ENCODE measurements around the gene DDX60.

Gene DDX60

DNA sequence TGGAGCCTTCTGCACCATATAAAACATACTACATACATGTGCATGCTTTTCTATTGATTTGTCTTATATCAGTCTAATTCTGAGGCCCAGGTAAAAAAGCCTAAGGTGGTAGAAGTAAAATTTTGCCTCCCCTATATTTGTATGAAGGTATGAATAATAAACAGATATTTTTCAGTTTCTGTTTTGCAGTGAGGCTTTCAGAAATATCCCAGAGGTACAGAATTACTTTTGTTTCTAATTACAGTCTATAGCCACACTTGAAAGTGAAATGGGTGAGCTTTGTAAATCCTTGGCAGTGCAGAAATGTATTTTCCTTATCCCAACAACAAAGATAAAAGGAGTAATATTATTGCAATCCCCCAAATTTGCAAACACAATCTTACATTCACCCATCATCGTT is 59.5 kb downstream of the DDX60 start:
- no peak for DNase-seq (ENCODE audit: low spot score)
- TF ChIP-seq, protein P1, sequence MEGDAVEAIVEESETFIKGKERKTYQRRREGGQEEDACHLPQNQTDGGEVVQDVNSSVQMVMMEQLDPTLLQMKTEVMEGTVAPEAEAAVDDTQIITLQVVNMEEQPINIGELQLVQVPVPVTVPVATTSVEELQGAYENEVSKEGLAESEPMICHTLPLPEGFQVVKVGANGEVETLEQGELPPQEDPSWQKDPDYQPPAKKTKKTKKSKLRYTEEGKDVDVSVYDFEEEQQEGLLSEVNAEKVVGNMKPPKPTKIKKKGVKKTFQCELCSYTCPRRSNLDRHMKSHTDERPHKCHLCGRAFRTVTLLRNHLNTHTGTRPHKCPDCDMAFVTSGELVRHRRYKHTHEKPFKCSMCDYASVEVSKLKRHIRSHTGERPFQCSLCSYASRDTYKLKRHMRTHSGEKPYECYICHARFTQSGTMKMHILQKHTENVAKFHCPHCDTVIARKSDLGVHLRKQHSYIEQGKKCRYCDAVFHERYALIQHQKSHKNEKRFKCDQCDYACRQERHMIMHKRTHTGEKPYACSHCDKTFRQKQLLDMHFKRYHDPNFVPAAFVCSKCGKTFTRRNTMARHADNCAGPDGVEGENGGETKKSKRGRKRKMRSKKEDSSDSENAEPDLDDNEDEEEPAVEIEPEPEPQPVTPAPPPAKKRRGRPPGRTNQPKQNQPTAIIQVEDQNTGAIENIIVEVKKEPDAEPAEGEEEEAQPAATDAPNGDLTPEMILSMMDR (IDR thresholded peaks at IDR 0.05; ENCODE audit: extremely low read depth, insufficient read depth, missing control alignments): no peak
- in situ Hi-C loops (cut with MboI; ENCODE audit: low pct_unique_long_range_greater_than_20kb, low sequenced_read_pairs, unreplicated experiment): no loop called here

DNA sequence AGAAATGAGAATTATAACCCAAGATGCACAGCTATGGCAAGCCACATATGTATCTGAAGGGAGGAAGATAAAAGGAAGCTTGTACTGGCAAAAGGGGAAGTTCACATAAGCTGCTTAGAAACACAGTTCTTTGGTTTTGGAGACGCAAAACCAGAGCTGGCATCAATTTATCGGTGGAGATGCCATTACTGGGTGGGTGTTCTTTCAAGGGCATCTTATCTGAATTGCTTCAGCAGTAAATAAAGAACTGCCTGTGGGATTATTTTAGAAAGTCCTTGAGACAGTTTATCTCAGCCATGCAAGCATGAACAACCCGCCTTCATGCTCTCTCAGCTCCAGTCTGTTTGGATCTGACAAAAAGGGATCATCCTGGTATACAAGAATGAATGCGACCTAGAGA is 60.8 kb downstream of the DDX60 start:
- in situ Hi-C loops (cut with MboI; ENCODE audit: low pct_unique_long_range_greater_than_20kb, low sequenced_read_pairs, unreplicated experiment): no loop called here

DNA sequence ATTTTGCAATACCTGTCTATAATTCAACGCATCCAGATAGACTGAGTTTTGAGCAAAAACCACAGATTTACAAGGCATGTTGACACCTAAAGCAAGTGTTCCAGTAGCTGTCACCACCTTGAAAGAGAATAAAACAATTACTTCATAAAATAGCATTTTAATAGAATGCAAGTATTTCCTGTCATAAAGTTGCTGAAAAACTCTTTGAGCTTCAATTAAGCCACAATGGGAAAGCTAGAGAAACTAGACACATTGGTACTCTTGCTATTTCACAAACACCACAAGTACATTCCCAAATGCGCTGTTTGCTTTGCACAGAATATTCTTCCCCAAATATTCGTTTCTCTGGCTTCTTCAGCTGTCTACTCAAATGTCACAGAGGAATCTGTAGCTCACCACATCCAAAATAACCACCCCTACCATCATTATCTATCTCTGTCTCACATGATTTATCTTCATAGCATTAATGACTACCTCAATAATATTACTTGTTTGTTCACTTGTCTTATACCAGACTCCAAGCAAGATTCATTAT is 70.3 kb downstream of the DDX60 start:
- in situ Hi-C loops (cut with MboI; ENCODE audit: low pct_unique_long_range_greater_than_20kb, low sequenced_read_pairs, unreplicated experiment): no loop called here
- no peak for DNase-seq (ENCODE audit: low spot score)
- TF ChIP-seq, protein P1 (IDR thresholded peaks at IDR 0.05; ENCODE audit: extremely low read depth, insufficient read depth, missing control alignments): no peak

More for the DNA sequence above, 60.8 kb downstream of the DDX60 start:
- TF ChIP-seq, protein P1 (IDR thresholded peaks at IDR 0.05; ENCODE audit: extremely low read depth, insufficient read depth, missing control alignments): no peak
- no peak for DNase-seq (ENCODE audit: low spot score)

DNA sequence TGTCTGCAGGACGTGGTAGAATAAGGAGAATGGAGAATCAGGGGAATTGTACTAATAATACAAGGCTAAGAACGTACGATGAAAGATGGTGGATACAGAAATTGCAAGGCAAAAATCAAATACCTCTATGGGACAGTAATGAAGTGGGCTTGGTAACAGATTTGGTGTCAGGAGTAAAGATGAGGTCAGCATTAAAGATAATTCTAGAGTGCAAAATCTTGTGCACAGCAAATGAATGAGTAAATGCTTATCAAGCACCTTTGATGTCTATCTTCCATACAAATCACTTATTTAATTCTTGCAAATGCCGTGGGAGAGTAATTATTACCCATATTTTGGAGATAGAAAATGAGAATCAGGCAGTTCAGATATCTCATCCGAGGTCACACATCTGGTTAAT is 70.9 kb downstream of the DDX60 start:
- TF ChIP-seq, protein P1 (IDR thresholded peaks at IDR 0.05; ENCODE audit: extremely low read depth, insufficient read depth, missing control alignments): no peak
- no peak for DNase-seq (ENCODE audit: low spot score)
- in situ Hi-C loops (cut with MboI; ENCODE audit: low pct_unique_long_range_greater_than_20kb, low sequenced_read_pairs, unreplicated experiment): no loop called here

DNA sequence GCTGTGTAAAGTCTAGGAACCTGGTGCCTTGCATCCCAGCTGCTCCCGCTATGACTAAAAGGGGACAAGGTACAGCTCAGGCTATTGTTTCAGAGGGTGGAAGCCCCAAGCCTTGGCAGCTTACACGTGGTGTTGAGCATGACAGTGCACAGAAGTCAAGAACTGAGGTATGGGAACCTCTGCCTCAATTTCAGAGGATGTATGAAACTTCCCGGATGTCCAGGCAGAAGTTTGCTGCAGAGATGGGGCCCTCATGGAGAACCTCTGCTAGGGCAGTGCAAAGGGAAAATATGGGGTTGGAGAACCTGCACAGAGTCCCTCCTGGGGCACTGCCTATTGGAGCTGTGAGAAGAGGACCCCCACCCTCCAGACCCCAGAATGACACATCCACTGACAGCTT is 76.6 kb downstream of the DDX60 start:
- TF ChIP-seq, protein P1 (IDR thresholded peaks at IDR 0.05; ENCODE audit: extremely low read depth, insufficient read depth, missing control alignments): no peak
- DNase-seq (ENCODE audit: low spot score): no peak
- in situ Hi-C loops (cut with MboI; ENCODE audit: low pct_unique_long_range_greater_than_20kb, low sequenced_read_pairs, unreplicated experiment): no loop called here

DNA sequence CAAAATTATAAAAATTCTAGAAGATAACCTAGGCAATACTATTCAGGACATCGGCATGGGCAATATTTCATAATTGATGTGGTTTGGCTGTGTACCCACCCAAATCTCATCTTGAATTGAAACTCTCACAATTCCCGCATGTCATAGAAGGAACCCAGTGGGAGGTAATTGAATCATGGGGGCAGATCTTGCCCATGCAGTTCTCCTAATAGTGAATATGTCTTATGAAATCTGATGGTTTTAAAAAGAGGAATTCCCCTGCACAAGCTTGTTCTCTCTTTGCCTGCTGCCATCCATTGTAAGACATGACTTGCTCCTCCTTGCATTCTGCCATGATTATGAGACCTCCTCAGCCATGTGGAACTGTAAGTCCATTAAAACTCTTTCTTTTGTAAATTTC is 77.7 kb downstream of the DDX60 start:
- in situ Hi-C loops (cut with MboI; ENCODE audit: low pct_unique_long_range_greater_than_20kb, low sequenced_read_pairs, unreplicated experiment): no loop called here
- TF ChIP-seq, protein P1 (IDR thresholded peaks at IDR 0.05; ENCODE audit: extremely low read depth, insufficient read depth, missing control alignments): no peak

DNA sequence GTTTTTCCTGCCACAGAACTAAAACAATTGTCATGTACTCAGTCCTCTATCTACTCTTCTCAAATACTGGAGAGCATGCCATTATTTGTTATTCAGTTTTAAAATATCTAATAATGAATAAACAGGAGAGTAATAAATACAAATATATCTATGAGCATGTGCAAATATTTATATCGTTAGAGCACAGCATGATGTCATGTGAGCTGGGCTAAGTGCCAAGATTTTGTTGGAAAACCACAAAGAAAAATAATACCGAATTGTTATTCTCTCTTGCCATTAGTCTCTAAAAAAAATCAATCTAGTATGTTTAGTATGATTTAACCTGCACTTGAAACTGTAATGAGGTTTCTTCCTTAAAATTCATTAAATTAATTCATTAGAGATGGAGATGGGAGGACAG is 97.3 kb downstream of the DDX60 start:
- in situ Hi-C loops (cut with MboI; ENCODE audit: low pct_unique_long_range_greater_than_20kb, low sequenced_read_pairs, unreplicated experiment): no loop called here
- DNase-seq (ENCODE audit: low spot score): no peak

More for the DNA sequence above, 77.7 kb downstream of the DDX60 start:
- DNase-seq (ENCODE audit: low spot score): no peak

More for the DNA sequence above, 97.3 kb downstream of the DDX60 start:
- TF ChIP-seq, protein P1 (IDR thresholded peaks at IDR 0.05; ENCODE audit: extremely low read depth, insufficient read depth, missing control alignments): no peak

All from GM13977 (cell line).